Muscle layer of colon (tissue), 2 donors: ENCODE measurements around the gene FAM177A1.
A peak's percentile ranks its signal among the peaks of the same experiment; 100 is the strongest.
"Not testable (repeated sequence)": the region's sequence is repeated elsewhere in the genome, so short reads cannot be mapped to it uniquely, and the experiment has no call there.

ENCODE experiments used
- H3K27ac ChIP-seq: one replicate; pipeline ENCODE4 v1.7.0; 2013; ENCODE audit warnings: low read depth, mild to moderate bottlenecking, low read length, moderate library complexity
- H3K27me3 ChIP-seq, 2 donors: one replicate each; pipeline ENCODE4 v1.7.0; 2013; ENCODE audit warnings: low read length in 2 of 2, mild to moderate bottlenecking in 2 of 2; ENCODE audit not compliant: insufficient read depth in 2 of 2, control insufficient read depth in 1 of 2
- H3K36me3 ChIP-seq: one replicate; pipeline ENCODE4 v1.7.0; 2013; ENCODE audit warnings: mild to moderate bottlenecking, low read length; ENCODE audit not compliant: insufficient read depth
- H3K4me1 ChIP-seq: one replicate; pipeline ENCODE4 v1.7.0; 2013; ENCODE audit warnings: mild to moderate bottlenecking, low read length; ENCODE audit not compliant: insufficient read depth
- H3K4me3 ChIP-seq, 2 donors: one replicate each; pipeline ENCODE4 v1.7.0; 2013; ENCODE audit warnings: low read length in 2 of 2, low read depth in 1 of 2, mild to moderate bottlenecking in 1 of 2, moderate library complexity in 1 of 2
- H3K9ac ChIP-seq: one replicate; pipeline ENCODE4 v1.7.0; 2013; ENCODE audit warnings: low read length
- H3K9me3 ChIP-seq: one replicate; pipeline ENCODE4 v1.7.0; 2013; ENCODE audit warnings: mild to moderate bottlenecking, low read length
- donor health status: abdominal sarcoma.
- donor health status: Adenocarcinoma of cecum.

The FAM177A1 gene, protein sequence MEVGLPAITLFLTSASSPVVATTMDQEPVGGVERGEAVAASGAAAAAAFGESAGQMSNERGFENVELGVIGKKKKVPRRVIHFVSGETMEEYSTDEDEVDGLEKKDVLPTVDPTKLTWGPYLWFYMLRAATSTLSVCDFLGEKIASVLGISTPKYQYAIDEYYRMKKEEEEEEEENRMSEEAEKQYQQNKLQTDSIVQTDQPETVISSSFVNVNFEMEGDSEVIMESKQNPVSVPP

DNA sequence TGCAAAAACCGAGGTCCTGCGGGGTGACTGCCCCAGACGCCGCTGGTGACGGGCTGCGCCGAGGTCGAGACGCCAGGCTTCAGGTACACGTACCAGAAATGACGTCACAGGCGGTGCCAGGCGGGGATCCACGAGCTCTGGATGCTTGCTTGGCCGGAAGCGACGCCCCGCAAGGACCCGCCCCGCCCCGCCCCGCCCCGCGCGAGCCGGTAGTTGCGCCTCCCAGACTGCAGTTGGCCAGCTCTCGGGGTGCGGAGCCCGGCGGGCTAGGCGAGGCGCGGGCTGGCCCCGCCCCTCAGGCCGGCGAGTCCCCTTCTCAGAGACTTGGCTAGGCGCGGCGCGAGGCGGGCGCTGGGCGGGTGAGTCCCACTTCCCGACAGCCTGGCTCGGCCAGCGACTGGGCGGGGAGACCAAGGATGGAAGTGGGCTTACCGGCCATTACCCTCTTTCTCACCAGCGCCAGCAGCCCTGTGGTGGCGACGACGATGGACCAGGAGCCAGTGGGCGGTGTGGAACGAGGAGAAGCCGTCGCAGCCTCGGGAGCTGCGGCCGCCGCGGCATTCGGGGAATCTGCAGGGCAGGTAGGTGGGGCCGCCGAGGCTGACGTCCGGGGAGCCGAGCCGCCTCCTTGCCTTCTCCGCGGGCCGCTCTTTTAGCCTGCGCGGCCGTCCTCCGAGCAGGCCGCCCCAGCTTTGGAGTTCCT, at the start of gene FAM177A1:
FAM177A1 (plus strand) TSS at position 225 of the 703 bp plus-strand sequence; CDS start at position 417, 192 bp downstream.
- Histone ChIP-seq H3K27me3 (no peaks in the 10 kb centered on the region), H3K27ac (peak within 1 kb of the TSS; percentile 89), H3K9me3 (no peaks in the 10 kb centered on the region), H3K9ac (peak within 1 kb of the TSS; percentile 87), H3K36me3 (no peaks in the 10 kb centered on the region), H3K4me3 (peak within 1 kb of the TSS; percentile 90 to 93), H3K4me1 (peaks cover 19% of the 10 kb centered on the region)

DNA sequence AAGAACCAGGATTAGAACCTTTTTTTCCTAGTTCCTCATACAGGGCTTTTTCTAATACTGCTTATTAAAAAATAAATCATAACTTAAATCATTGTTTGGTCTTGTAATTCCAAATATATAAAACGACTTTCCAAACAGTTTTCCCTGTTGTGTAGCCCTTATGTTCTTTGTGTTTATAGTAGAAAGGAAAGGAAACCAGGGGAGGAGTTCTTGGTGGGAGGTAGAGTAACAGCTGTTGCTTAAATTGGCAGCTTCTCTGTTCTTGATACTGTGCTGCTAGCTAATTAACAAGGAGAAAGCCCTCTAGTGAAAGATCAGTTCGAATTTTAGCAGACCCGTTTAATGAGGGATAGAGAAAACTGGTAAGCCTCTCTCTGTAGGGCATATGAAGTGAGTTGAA, 48.3 kb upstream of the FAM177A1 start:
- Histone ChIP-seq H3K27me3 (no peaks in the 10 kb centered on the region), H3K9me3 (no peaks in the 10 kb centered on the region), H3K9ac (no peak overlapping the region), H3K27ac (no peak overlapping the region), H3K4me1 (no peaks in the 10 kb centered on the region), H3K36me3 (peaks cover 21% of the 10 kb centered on the region), H3K4me3 (no peak overlapping the region)

DNA sequence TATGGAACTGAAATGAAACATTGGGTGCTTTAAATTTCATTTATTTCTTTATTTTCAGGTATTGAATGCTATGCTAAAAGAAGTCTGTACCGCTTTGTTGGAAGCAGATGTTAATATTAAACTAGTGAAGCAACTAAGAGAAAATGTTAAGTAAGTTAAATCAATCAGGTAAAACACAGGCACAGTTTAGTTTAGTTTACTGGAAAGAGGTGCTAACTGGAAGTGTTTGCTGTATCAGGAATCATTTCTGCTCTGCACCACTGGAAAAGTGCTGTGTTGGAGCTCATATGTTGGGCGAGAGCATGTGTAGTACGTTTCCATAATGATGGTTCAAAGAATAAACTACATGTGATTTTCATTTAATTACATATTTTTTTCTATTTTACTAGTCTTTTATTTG, 46.6 kb upstream of the FAM177A1 start:
- no peak overlapping the region for H3K27ac ChIP-seq
- H3K4me3 ChIP-seq, result no peak overlapping the region
- no peak overlapping the region for H3K9ac ChIP-seq
- no peaks in the 10 kb centered on the region for H3K27me3 ChIP-seq
- H3K9me3 ChIP-seq, result no peaks in the 10 kb centered on the region
- peaks cover 21% of the 10 kb centered on the region for H3K36me3 ChIP-seq
- H3K4me1 ChIP-seq, result no peaks in the 10 kb centered on the region

DNA sequence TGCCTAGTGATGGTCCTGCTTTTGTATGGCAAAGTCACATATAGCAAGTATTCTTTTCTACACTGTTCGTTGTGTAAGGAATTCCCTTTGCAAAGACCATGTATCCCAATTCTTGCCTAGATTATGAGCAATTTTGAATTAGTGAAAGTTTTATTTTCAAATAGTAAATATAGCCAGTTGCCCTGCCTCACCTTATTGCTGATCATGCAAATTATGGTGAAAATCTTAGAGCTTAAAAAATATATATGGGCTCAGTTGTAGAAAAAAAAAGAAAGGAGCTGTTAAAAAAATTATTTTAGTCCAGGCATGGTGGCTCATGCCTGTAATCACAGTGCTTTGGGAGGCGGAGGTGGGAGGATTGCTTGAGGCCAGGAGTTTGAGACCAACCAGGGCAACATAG, 44.5 kb upstream of the FAM177A1 start:
- Histone ChIP-seq H3K9me3 (no peaks in the 10 kb centered on the region), H3K27me3 (no peaks in the 10 kb centered on the region), H3K4me3 (no peak overlapping the region), H3K36me3 (peaks cover 21% of the 10 kb centered on the region), H3K27ac (no peak overlapping the region), H3K9ac (no peak overlapping the region), H3K4me1 (no peaks in the 10 kb centered on the region)

DNA sequence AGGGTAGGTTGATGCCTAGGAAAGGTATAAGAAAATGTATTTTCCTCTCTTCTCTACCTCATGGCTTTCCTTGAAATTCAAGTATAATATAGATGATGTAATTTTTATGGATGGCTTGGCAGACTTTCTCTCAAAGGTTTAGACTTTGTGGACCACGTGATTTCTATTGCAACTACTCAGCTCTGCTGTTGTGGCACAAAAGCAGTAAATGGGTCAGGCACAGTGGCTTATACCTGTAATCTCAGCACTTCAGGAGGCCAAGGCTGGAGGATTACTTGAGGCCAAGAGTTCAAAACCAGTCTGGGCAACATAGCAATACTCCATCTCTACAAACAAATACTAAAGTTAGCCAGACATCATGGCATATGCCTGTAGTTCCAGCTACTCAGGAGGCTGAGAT, 41.2 kb upstream of the FAM177A1 start:
- Histone ChIP-seq H3K27me3 (no peaks in the 10 kb centered on the region), H3K9ac (no peak overlapping the region), H3K4me1 (no peaks in the 10 kb centered on the region), H3K36me3 (peaks cover 14% of the 10 kb centered on the region), H3K9me3 (no peaks in the 10 kb centered on the region), H3K4me3 (no peak overlapping the region), H3K27ac (no peak overlapping the region)

DNA sequence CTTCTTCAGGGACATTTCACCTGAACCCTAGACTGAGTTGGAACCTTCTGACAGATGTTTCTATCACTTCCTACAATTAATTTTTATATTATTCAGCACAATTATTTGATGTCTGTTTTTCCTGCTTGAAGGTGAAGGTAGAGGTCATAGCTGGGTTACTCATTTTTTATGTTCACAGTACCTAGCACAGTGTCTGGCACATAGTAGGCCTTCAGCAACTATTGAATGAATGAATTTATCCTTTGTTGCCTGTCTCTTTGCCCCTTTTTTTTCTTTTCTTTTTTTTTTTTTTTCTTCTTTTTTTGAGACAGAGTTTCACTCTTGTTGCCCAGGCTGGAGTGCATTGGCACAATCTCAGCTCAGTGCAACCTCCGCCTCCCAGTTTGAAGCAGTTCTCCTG, 29.5 kb upstream of the FAM177A1 start:
- Histone ChIP-seq H3K9ac (no peak overlapping the region), H3K36me3 (peaks cover 59% of the 10 kb centered on the region), H3K4me1 (no peaks in the 10 kb centered on the region), H3K4me3 (no peak overlapping the region), H3K9me3 (no peaks in the 10 kb centered on the region), H3K27me3 (no peaks in the 10 kb centered on the region), H3K27ac (no peak overlapping the region)

DNA sequence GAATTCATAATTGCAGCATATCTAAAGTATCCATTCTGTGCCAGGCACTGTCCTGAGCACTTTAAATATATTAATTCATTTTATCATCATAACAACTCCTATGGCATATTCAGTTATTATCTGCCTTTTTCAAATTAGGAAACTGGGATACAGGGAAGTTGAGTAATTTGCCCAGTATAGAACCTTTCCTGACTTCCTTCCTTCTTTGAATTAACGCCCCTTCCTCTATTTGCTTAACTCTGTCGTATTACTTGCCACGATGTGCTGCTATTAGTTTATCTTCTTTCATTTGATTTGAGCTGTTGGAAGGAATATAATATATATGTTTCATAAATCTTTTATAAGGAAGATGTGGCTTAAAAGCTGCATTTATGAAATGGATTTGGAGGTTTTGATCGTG, 25.4 kb upstream of the FAM177A1 start:
- H3K9me3 ChIP-seq, result no peaks in the 10 kb centered on the region
- no peaks in the 10 kb centered on the region for H3K27me3 ChIP-seq
- H3K4me3 ChIP-seq, result no peak overlapping the region
- no peak overlapping the region for H3K27ac ChIP-seq
- peaks cover 42% of the 10 kb centered on the region for H3K36me3 ChIP-seq
- no peaks in the 10 kb centered on the region for H3K4me1 ChIP-seq
- H3K9ac ChIP-seq, result no peak overlapping the region

DNA sequence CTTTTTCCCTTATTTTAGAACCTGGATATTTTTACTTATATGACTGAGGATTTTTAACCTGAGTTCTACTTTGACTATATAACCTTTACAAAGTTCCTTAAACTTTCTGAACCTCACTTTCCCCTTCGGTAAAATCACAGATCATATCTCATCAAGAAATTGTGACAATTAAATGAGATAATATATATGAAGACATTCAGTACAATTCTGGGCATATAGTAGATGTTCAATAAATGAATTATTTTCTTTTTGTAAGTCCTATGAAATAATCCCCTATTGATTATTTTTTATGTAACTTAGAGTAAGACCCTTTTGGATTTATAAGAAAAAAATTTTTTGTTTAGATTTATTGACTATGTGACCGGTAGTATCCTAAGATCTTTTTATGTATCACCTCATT, 17.6 kb upstream of the FAM177A1 start:
- H3K36me3 ChIP-seq, result peaks cover 24% of the 10 kb centered on the region
- H3K4me1 ChIP-seq, result no peaks in the 10 kb centered on the region
- H3K27ac ChIP-seq, result no peak overlapping the region
- no peaks in the 10 kb centered on the region for H3K9me3 ChIP-seq
- no peak overlapping the region for H3K9ac ChIP-seq
- no peak overlapping the region for H3K4me3 ChIP-seq
- H3K27me3 ChIP-seq, result no peaks in the 10 kb centered on the region

DNA sequence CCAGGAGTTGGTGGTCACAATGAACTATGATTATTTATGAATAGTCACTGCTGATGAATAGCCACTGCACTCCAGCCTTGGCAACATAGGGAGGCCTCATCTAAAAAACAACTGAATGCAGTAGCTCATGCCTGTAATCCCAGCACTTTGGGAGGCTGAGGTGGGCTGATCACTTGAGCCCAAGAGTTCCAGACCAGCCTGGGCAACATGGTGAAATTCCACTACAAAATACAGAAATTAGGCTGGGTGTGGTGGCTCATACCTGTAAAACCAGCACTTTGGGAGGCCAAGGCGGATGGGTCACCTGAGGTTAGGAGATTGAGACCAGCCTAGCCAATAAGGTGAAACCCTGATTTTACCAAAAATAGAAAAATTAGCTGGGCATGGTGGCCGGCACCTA, 13.5 kb upstream of the FAM177A1 start:
- H3K36me3 ChIP-seq, result peaks cover 24% of the 10 kb centered on the region

DNA sequence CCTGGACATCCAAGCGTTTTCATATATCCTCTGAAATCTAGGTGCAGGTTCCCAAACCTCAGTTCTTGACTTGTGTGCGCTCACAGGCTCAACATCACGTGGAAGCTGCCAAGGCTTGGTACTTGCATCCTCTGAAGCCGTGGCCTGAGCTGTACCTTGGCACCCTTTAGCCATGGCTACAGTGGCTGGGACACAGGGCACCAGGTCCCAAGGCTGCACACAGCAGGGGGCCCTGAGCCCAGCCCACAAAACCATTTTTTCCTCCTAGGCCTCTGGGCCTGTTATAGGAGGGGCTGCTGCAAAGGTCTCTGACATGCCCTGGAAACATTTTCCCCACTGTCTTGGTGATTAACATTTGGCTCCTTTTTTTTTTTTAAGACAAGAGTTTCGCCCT, 11.6 kb upstream of the FAM177A1 start:
- peaks cover 9% of the 10 kb centered on the region for H3K36me3 ChIP-seq
- no peak overlapping the region for H3K27ac ChIP-seq
- no peak overlapping the region for H3K4me3 ChIP-seq
- H3K27me3 ChIP-seq, result no peaks in the 10 kb centered on the region
- H3K9ac ChIP-seq, result no peak overlapping the region
- no peaks in the 10 kb centered on the region for H3K4me1 ChIP-seq
- no peaks in the 10 kb centered on the region for H3K9me3 ChIP-seq

More for the DNA sequence above, 13.5 kb upstream of the FAM177A1 start:
- Histone ChIP-seq H3K9me3 (no peaks in the 10 kb centered on the region), H3K4me1 (no peaks in the 10 kb centered on the region), H3K4me3 (no peak overlapping the region), H3K27ac (no peak overlapping the region), H3K9ac (no peak overlapping the region), H3K27me3 (no peaks in the 10 kb centered on the region)

DNA sequence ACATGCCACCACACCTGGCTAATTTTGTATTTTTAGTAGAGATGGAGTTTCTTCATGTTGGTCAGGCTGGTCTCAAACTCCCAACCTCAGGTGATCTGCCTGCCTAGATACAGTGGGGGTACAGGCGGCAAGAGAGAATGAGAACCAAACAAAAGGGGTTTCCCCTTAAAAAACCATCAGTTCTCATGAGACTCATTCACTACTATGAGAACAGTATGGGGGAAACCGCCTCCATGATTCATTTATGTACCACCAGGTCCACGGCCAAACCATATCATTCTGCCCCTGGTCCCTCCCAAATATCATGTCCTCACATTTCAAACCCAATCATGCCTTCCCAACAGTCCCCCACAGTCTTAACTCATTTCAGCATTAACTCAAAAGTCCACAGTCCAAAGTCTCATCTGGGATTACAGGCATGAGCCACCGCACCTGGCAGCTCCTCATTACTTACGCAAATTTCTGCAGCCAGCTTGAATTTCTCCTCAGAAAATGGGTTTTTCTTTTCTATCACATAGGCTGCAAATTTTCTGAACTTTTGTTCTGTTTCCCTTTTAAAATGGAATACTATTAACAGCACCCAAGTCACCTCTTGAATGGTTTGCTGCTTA, 11.0 kb upstream of the FAM177A1 start:
- H3K4me3 ChIP-seq, H3K27me3 ChIP-seq, H3K4me1 ChIP-seq, H3K27ac ChIP-seq, H3K9me3 ChIP-seq, H3K36me3 ChIP-seq, H3K9ac ChIP-seq: not testable (repeated sequence)
